ENCODE results near the gene FAM114A1.

The FAM114A1 gene

GRCh38 chr4:38858097-38858420, 9.5 kb upstream of the FAM114A1 start:
- DNase-seq (ENCODE audit: low read depth in 2 of 2): no peak

DNA sequence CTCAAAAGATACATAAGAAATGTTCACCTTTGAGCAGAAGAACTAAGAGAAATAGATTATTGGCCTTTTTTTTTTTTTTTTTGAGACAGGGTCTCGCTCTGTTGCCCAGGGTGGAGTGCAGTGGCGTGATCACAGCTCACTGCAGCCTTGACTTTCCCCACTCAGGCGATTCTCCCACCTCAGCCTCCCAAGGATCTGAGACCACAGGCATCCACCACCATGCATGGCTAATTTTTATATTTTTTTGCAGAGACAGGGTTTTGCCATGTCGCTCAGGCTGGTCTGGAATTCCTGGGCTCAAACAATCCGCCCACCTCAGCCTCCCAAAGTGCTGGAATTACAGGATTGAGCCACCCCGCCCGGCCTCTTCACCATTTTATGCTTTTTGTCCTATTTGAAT, 8.1 kb upstream of the FAM114A1 start:
- no peak for DNase-seq (ENCODE audit: low read depth in 2 of 2)

DNA sequence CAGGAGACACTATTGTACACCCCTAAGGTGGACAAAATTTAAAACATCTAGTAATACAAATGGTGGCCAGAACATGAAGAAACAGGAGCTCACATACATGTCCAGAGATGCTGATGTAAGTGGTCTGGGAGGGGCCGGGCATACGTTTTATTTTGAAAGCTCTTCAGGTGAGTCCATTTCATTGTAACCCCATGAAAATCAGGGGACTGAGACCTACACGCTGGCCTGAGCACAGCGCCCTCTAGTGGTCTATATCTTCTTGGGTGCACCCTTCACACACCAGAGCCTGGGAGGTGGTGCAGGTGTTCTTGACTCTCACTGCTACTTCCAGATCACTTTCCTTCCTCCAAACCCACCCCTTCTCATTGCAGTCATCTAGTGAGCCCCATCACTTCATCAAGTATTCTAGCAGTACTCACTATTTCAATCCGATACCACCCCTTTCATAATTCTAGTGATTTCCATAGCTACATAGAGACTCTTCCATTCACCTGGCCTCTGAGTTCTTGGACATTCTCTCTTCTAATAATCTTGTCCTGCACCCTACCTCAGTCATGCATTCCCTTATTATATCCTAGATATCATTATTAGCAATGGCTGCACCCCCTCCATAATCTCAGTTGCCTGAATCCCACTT, 6.7 kb upstream of the FAM114A1 start:
- DNase-seq (ENCODE audit: low read depth in 2 of 2): peak in 1 of 2 donors; percentile 24

DNA sequence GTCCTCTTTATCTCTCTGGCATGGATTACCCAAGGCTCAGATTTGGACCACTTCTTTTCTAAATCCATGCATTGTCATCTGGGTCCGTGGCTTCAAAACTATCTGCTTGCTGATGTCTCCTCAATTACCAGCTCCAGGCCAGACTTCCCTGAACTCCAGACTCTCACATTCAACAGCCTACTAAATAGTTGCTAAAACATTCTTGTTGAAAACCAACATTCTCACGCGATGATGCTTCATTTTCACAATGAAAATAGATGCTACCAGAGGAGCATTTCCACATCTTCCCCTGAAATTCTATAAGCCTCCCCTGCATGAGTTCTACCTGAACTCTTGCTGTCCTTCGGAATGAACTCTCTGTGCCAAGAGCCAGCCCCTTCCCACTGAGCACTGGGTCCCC, 5.8 kb upstream of the FAM114A1 start:
- no peak for DNase-seq (ENCODE audit: low read depth in 2 of 2)

- no peak for DNase-seq (ENCODE audit: low read depth in 2 of 2)
Observed at GRCh38 chr4:38865445-38865844, 2.2 kb upstream of the FAM114A1 start.

DNA sequence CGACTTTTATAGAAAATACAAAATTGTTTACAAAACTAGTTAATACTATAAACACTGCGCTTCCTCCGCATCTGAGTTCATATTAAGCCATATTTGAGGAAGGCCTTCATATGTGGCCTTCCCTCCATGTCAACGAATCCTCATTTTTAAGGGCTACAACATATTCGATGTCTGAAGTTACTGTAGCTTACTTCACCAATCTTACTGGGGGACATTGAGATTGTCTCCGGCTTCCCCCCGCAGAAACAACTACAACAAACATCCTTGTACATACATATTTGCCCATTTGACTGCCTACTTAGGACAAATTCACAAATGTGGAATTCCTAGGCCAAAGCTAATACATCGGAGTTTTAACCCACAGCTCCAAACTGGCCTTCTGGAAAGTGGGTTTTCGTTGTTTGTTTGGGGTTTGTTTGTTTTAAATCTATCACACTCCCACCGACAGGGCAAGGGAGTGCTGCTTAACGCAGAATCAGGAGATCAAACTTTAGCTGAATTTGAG, 581 bp upstream of the FAM114A1 start:
- DNase-seq (ENCODE audit: low read depth in 2 of 2): no peak

DNA sequence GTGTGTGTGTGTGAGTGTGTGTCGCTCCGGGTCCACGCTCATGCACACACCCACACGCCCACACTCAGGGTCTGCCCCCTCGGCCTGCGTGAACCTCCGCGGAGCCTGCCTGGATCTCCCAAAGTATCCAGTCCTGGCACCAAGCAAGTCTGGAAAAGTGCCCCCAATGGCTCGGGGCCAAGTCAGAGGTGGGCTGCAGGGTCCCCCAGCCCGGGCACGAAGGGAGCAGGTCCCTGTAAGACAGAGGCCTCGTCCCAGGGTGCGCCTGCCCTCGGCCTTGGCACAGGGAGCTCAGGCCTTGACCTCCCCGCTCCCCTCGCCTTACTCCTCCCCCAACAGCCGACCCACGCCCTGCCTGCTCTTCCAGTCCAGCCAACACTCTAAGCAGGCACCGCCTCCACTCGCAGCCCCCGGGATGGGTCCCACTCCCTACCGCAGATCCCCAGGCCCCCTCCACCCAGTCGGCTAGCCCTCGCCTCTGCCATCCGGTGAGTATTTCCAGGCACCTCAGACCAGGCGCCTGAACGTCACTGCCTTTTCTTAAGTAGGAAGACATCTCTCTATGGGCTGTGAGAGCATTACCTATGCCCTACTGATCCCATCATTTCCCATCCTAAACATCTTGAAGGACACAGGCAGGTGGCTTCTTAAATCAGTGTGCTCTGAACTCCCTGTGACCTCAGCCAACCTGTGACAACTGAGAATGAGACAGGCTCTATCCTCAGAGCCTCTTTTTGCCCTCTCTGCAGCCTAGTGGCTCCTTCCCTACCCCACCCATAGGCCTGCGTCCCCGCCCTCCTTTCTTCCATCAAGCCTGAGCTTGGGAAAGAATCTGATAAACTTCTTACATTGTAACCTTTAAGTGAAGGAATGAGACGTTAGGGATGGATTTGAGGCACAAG, 704 bp downstream of the FAM114A1 start:
- DNase-seq (ENCODE audit: low read depth in 2 of 2): no peak

GRCh38 chr4:38869511-38869910, 1.9 kb downstream of the FAM114A1 start:
- no peak for DNase-seq (ENCODE audit: low read depth in 2 of 2)

DNA sequence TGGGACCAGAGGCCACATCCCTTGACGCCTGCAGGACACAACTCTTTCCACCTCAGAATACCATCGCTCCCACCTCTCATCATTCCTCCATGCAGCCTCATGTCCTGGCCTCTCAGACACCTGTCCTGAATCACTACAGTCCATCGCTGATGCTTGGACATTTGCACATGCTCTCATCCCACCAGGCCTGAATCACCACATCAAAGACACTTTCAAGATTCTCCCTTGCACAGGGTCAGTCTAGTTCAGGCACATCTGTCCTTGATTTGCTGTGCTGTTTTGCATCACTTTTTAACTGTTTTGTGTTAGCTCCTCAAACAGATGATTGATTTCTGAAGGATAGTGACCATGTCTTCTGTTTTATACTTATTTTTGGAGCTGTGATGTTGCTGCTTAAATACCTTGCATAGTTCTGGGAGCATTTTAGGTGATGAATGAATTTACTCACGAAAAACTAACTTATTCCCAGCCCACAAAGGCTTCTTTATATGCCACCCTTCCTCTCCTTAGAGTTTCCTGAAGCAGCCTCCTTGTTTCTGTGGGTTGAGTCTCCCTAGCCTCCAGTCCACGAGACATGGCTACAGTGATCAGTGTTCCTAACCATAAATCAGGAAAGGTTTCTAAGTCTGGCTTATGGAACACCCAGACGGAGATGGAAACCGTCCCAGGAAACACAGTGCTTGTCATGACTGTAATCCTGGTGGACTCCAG, 2.6 kb downstream of the FAM114A1 start:
- no peak for DNase-seq (ENCODE audit: low read depth in 2 of 2)

DNA sequence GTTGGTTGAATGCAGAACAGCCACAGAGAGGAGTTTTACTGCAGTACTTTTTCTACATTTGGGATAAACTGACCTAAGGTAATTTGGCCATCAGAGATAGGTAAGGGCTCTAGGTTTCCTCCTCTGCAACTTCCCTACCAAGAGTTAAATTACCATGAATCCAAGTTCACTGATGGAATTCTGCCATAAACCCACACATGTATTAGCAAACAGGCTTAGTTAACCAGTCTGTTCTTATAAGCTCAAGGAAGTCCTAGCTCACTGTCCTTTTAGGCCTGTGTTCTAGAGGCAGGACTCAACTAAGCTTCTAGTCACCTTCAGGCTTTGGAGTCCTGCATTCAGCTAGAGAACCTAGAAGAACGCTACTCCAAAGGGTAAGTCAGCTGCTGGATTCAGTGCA, 4.0 kb downstream of the FAM114A1 start:
- DNase-seq (ENCODE audit: low read depth in 2 of 2): no peak

DNA sequence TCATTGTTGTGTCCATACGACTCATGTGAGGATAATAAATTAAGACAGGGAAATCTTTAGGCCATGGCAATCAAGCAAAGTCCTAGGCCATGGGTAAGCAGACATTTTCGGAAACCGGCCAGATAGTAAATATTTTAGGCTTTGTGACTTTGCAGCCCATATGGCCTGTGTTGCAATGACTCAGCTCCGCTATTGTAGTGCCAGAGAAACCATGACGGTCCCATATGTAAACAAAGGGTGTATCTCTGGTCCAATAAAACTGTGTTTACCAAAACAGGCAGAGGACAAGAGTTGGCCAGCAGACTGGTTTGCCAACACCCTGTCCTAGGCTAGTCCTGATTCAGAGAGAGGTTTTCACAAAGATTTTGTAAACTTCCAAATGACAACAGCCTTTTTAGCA, 5.0 kb downstream of the FAM114A1 start:
- DNase-seq (ENCODE audit: low read depth in 2 of 2): no peak

GRCh38 chr4:38873290-38873944, 5.8 kb downstream of the FAM114A1 start:
- DNase-seq (ENCODE audit: low read depth in 2 of 2): no peak

DNA sequence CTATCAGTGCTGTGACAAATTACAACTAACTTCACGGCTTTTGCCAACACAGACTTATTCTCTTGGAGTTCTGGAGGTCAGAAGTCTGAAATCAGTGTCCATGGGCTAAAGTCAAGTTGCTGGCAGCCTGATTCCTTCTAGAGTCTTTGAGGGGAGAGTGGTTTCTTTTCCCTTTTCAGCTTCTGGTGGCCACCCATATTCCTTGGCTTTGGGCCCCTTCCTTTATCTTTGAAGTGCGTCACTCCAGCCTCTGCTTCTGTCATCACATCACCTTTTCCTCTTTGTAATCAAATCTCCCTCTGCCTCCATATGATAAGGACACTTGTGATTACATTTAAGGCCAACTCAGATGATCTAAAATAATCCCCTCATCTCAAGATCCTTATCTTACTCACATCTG, 9.0 kb downstream of the FAM114A1 start:
- DNase-seq (ENCODE audit: low read depth in 2 of 2): no peak

DNA sequence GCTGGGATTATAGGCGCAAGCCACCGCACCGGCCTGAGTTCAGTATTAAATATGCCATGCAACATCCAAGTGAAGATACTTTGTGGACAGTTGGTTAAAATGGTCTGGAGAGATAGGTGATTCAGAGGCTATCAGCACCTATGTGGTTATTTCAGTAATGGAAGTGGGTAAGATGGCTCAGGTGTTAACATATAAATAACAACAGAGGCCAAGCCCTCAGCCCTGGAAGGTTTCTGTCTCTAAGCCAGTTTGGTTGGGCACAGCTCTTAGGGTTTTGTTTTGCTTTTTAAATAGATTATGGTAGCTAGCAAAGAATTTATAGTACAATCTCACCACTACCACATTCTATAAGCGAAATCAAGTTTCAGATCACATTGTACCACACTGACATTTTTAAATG, 16.6 kb downstream of the FAM114A1 start:
- no peak for DNase-seq (ENCODE audit: low read depth in 2 of 2)

DNA sequence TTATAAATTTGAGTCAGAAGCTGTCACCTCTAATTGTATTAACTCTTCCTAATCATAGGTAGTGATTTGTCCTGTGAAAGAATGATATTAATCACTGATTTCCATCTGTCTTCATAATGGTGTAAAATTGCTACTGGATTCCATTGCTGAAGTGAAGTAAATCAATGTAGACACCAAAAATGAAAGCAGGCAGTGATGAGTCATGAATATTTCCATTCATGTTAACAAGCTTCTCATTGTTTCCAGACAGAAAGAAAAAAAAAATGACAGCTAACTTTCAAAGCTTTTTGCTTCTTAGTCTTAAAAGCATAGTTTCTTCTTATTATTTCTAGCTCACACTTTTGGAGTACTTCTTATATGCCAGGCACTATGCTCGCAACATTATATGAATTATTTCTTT, 21.5 kb downstream of the FAM114A1 start:
- DNase-seq (ENCODE audit: low read depth in 2 of 2): no peak

DNA sequence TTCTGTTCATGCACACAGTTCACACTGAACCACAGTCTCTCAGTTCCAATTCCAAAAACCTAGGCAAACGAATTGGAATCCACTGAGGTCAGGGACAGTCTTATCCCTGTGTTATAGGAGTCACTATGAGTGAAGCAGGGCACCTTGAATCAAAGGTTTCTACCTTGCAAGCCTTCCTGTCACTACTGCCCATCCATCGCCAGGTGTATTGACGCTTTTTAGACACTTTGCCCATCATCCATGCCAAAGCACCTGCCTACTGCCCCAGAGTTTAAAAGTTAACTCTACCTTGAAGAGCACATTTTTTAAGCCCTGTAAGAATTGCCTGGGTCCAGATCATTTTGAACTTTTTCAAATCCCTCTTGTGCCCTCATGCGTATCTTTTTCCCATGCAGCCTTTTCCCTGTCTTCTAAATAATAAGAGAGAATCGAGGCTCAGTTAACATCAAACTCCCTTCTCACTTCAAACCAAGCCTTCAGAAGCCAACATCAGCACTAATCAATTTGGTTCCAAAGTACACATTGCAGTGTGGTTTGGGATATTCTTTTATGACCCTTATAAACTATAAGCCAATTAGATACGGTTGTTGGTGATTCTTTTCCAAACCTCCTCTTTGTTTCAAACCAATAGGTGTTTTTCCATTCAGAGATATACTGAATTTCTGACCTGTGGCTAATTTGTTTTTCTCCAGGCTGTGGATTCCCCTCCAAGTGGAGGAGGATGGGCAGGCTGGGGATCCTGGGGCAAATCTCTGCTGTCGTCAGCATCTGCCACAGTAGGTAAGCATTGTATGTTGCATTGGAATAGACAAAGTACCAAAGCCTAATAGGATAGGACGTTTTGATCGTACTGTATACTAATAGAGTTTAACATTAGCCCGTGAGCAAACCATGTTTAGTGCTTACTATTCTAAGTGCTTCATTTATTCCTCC, 23.7 kb downstream of the FAM114A1 start:
- no peak for DNase-seq (ENCODE audit: low read depth in 2 of 2)

- DNase-seq (ENCODE audit: low read depth in 2 of 2): no peak
Observed at GRCh38 chr4:38894322-38894982, 26.8 kb downstream of the FAM114A1 start.

- DNase-seq (ENCODE audit: low read depth in 2 of 2): no peak
Observed at GRCh38 chr4:38896940-38897339, 29.3 kb downstream of the FAM114A1 start.

GRCh38 chr4:38898245-38898644, 30.6 kb downstream of the FAM114A1 start:
- DNase-seq (ENCODE audit: low read depth in 2 of 2): no peak

DNA sequence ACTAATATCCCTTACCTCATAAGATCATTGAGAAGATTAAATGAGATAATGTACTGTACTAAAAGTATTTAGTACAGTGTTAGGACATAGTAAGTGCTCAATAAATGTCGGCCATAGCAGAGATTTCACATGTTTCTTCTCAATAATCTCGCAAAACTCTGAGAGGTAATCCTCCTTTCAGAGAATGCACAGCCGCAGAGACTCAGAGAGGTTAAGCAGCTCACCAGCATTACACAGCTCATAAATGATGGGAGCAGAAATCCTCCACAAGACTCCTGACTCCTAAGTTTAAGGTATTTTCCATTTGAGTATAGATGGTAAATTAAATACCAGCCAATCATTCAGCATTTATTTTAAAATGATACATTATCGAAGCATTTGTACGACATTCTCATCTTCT, 34.6 kb downstream of the FAM114A1 start:
- no peak for DNase-seq (ENCODE audit: low read depth in 2 of 2)
